HG02623 (cell line): ENCODE results near the gene PPP2R5A.

Experiments used
- ATAC-seq: cut with Tn5 transposase; IDR thresholded peaks from one replicate; pipeline ENCODE4 v1.9.1; 2021; ENCODE audit warnings: moderate library complexity; ENCODE audit not compliant: unreplicated experiment

Gene PPP2R5A

DNA sequence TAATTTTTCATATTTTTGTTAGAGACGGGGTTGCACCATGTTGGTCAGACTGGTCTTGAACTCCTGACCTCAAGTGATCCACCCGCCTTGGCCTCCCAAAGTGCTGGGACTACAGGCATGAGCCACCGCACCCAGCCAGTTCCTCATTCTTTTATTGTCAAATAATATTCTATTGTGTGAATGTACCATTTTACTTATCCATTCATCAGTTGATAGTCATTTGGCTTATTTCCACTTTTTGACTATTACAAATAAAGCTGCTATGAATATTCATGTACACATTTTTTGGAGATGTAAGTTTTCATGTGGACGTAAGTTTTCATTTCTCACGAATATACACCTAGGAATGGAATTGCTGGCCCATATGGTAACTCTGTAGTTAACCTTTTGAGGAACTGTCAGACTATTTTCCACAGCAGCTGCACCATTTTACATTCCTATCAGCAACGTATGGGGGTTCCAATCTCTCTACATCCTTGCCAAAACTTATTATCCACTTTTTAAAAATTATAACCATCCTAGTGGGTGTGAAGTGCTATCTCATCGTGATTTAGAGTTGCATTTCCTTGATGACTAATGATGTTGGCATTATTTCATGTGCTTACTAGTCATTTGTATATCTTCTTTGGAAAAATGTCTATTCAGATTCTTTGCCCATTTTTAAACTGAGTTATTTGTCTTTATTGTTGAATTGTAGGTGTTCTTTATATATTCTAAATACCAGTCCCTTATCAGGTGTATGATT lies 116.8 kb downstream of the PPP2R5A start:
- no peak for ATAC-seq

DNA sequence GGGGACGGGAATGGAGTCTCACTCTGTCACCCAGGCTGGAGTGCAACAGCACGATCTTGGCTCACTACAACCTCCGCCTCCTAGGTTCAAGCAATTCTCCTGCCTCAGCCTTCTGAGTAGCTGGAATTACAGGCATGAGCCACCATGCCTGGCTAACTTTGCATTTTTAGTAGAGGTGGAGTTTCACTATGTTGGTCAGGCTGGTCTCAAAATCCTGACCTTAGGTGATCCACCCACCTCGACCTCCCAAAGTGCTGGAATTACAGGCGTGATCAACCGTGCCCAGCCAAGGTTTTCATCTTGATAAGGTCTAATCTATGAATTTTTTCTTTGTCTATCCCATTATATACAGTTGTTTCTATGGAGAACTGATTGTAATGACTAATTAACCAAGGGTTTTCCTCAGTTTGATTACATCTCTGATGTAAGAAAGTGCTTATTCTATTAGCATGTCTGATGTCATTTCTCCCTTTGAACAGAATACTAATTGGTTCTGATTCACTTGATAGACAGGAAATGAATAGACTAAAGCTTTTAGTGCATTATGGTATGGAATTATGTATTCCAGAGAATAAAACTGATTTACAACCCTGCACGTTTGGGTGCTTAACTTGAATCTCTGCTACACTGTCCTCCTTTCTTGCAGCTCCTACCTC lies 117.6 kb downstream of the PPP2R5A start:
- no peak for ATAC-seq

DNA sequence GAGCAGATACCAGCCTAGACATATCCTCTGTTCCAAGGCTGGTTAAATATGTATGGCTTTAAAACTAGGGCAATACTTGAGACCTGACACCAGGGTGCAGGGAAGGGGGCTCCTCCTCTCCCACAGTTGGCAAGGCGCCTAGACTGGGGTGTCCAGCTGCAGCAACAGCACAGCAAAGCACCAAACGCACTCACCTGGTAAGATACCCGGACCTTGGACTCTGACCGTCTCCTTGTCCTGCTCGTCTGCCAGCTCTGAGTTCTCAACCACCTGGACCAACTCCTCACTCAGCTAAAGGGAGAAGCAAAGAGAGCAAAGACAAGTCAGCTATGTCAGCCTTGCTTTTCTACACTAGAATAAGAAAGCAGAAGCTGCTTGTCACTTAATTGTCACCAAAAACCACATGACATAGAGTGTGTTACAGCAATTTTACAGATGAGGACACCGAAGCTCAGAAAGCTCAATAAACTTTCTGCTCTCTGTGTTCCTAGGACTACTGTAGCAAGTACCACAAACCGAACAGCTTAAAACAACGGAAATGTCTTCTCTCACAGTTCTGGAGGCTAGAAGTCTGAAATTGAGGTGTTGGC lies 125.1 kb downstream of the PPP2R5A start:
- no peak for ATAC-seq
